ENCODE data around the gene RAD17.
"Not testable (repeated sequence)": the region's sequence is repeated elsewhere in the genome, so short reads cannot be mapped to it uniquely, and the experiment has no call there.

The RAD17 gene, protein sequence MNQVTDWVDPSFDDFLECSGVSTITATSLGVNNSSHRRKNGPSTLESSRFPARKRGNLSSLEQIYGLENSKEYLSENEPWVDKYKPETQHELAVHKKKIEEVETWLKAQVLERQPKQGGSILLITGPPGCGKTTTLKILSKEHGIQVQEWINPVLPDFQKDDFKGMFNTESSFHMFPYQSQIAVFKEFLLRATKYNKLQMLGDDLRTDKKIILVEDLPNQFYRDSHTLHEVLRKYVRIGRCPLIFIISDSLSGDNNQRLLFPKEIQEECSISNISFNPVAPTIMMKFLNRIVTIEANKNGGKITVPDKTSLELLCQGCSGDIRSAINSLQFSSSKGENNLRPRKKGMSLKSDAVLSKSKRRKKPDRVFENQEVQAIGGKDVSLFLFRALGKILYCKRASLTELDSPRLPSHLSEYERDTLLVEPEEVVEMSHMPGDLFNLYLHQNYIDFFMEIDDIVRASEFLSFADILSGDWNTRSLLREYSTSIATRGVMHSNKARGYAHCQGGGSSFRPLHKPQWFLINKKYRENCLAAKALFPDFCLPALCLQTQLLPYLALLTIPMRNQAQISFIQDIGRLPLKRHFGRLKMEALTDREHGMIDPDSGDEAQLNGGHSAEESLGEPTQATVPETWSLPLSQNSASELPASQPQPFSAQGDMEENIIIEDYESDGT

DNA sequence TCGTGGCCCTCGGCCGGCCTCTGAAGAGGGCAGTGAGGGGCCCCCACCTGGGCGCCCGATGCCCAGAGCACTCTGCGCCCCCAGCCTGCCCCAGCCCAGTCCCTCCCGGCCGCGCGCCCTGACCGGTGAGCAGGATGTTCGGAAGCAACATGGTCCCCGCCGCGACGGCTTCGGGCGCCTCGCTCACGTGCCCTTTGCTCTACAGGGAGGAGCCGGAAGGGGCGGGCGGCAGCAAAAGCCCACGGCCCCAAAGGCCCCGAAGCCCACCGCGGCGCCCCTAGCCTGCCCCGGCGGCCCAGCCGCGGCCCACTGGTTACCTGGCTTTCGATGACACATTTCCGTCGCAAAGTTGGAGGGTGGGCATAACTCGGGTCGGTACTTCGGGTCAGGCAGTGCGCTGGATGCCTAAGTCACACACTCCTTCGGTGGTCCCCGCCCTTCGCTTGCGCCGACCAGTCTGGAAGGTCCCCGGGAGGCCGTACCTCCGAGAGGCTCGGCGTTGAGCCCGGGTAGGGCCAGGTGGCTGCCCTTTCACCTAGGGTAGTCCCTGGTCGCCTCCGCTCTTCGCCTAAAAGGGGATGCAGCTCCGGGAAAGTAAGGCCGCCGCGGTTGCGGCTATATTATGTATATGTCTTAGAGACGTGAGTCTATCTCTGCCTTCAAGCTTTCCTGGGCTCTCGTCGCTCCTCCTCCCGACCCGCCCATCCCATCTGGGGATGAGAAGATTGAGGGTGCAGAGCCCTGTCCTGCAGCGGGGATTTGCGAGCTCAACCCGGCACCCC lies at the start of gene RAD17, which contains the start of the genes AK6 and TAF9:
RAD17 (plus strand) TSS at position 479 of the 782 bp plus-strand sequence. CDS start 2,391 bp downstream, outside the sequence.
AK6 (minus strand) TSS at position 181 of the 782 bp plus-strand sequence; CDS start at position 151, 30 bp downstream.
TAF9 (minus strand) TSS at position 181 of the 782 bp plus-strand sequence. CDS start 3,783 bp downstream, outside the sequence.
- DNase-seq = peak; percentile 93

DNA sequence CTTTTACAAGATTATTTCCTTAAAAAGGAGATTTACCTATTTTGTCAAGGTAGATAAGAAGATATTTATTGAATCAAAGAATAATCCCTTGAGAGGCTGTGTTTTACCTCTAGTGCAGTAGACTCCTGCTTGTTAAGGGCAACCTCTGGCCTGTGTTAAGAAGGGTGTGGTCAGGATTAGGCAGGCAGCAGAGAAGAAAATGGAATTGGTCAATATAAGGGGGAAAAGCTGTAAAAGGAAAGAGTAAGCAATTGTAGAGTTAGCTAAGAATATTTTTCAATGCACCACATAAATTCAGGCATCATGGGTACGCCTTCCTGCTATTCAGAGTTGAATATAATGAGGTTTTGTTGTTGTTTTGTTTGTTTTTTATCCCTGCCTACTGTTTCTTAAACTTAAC lies 43.3 kb upstream of the RAD17 start:
- DNase-seq = no peak

DNA sequence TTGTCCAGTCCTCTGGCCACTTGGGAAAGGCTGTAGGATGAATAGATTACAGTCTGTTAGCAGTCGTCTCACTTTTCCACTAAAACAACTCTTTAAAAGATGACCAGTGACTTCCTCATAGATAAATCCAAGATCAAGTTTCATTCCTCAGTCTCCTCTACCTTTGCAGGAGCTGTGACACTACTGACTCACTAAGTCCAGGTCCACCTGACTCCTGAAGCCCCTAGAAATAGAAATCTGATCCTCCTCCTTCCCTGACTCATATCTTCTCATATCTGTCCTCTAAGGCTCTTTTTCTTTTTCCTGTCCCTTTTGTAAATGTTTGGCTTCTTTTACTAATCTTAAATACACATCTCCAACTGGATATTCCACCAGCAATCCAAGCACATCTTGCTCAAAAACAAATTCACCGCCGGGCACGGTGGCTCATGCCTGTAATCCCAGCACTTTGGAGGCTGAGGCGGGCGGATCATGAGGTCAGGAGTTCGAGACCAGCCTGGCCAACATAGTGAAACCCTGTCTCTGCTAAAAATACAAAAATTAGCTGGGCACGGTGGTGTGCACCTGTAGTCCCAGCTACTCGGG lies 39.6 kb upstream of the RAD17 start:
- no peak for DNase-seq

DNA sequence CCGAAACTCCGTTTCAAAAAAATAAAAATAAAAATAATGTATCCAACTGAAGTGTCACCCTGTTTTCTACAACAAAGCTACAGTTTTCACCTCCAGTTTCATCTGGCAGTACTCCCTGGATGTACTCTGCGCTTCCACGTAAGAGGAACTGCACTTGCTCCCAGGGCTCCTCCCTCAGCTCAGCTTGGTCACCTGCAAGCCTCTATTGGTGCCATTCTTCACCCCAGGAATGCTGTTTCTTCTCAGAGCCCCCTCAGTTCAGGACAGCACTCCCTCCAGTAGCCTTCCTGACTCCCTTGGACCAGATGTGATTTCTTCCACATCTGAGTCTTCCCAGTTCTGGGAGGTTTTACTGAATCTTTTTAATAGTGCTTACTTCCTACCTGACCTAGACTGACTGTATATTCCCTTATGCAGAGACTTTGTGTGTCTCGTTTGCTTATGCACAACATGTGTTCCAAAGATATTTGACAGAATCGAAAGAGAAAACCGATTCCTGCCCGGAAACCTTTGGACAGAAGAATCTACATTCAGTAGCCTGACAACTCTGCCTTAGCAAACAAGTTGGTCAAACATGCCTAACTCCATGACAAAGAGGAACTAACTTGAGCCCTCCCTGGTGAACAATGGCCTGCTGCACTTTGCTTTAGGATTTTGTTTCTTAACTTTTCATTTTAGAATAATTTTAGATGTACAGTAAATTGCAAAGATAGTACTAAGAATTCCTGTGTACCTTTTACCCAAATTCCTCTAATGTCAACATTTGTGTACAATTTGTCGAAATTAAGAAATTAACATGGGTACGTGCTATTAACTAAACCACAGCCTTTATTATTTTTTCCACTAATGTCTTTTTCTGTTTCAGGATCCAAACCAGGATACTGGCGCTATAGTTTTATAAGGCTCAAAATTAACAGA lies 37.8 kb upstream of the RAD17 start:
- no peak for DNase-seq

DNA sequence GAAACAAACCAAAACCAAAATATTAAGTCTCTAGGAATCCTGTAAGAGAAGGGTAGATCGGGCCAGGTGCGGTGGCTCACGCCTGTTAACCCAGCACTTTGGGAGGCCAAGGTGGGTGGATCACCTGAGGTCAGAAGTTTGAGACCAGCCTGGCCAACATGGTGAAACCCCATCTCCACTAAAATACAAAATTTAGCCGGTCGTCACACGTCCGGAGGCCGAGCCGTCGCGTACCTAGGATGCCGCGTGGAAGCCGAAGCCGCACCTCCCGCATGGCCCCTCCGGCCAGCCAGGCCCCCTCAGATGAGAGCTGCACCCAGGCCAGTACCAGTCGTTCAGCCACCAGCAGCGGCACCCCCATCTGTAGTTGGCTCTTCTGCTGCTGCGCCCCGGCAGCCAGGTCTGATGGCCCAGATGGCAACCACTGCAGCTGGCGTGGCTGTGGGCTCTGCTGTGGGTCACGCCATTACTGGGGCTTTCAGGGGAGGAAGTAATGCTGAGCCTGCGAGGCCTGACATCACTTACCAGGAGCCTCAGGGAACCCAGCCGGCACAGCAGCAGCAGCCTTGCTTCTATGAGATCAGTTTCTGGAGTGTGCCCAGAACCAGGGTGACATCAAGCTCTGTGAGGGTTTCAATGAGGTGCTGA lies 35.8 kb upstream of the RAD17 start:
- not testable (repeated sequence) for DNase-seq

DNA sequence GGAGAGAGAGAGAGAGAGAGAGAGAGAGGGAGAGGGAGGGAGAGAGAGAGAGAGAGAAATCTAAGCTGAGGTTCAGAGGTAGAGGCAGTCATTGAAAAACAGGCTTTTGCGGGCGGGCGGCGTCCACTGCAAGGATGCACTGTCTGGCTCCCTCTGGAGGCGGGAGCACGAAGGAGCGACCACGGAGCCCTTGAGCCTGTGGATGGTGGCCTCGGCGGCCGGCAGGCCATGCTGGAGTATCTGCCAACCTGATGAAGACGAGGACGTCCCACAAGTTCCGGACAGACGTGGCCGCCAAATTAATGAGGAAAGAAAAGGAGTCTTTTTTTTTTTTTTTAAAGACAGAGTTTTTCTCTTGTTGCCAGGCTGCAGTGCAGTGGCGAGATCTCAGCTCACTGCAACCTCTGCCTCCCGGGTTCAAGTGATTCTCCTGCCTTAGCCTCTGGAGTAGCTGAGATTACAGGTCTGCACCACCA lies 34.8 kb upstream of the RAD17 start:
- DNase-seq = no peak

DNA sequence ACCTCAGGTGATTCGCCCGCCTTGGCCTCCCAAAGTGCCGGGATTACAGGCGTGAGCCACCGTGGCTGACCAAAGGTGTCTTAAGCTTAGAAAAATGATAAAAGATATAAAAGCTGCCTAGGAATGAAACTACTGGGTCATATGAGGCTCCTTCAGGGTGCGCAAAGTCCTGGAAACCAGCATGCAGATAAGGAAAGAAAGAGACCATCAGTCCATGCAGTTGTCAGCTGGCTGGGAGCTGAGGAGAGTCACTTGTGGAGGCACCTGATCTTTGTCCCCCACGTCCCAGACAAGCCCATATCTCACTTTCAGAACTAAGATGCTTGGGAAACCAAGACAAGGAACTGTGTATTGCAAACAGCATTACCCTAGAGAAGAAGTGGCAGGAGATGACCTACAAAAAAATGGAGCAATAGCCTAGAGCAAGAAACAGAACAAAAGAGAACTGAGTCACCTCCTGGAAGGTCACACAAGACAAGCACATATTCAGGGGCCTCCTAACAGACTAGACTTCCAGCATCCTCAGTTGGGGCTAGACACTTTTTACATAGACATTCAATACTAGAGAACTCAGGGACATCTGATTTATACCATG lies 34.2 kb upstream of the RAD17 start:
- DNase-seq = no peak

DNA sequence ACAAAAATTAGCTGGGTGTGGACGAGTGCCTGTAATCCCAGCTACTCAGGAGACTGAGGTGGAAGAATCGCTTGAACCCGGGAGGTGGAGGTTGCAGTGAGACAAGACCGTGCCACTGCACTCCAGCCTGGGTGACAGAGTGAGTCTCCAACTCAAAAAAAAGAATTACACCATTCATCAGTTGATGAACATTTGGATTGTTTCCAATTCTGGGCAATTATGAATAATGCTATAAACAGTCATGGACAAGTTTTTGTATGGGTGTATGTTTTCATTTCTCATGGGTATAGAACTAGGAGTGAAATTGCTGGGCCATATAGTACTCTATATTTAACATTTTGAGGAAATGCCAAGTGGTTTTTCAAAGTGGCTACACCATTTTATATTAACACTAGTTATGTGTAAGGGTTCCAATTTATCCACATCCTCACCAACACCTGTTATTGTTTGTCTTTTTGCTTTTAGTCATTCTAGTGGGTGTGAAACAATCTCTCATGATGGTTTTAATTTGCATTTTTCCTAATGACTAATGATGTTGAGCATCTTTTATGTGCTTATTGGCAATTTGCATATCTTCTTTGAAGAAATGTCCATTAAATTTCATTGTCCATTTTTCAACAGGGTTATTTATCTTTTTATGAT lies 28.0 kb upstream of the RAD17 start:
- DNase-seq = no peak

DNA sequence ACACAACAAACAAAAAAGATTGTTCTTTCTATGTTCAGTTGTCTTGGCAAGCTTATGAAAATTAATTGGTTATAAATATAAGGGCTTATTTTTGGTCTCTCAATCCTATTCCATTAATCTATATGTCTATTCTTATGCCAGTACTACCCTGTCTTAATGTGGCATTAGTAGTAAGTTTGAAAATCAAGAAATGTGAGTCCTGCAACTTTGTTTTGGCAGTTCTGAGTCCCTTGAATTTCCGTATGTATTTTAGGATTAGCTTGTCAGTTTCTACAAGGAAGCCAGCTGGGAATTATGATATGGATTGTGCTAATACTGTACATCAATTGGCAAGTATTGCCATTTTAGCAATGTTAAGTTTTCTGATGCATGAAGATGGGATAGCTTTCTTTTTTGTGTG lies 26.5 kb upstream of the RAD17 start:
- no peak for DNase-seq

DNA sequence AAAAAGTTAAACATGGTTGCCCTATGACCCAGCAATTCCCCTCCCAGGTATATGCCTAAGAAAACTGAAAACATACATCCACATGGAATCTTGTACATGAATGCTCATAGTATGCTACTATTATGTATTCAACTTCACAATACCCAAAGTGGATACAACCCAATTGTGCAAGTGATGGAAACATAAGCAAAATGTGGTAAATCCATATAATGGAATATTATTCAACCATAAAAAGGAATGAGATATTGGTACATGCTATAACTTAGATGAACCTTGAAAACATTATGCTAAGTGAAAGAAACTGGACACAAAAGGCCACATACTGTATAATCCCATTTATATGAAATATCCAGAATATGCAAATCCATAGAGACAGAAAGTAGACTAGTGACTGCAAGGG lies 19.0 kb upstream of the RAD17 start:
- no peak for DNase-seq

DNA sequence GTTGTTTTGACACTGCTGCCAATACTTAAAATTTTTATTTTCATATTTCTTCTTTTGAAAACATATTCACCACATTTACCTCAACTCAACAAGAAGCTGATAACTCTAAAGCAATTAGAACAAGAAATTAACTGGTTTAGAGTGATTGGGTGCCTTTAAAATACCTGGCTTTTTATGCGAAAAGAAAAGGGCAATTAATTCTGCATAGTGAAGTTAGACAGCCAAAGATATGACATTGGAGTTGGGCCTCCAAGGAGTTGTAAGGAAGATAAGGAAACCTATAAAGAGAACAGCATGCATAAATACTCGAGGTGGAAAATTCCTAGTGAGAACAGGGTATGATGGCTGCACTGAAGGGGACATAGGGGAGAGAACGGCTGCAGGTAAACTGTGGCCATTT lies 9.9 kb upstream of the RAD17 start:
- no peak for DNase-seq

DNA sequence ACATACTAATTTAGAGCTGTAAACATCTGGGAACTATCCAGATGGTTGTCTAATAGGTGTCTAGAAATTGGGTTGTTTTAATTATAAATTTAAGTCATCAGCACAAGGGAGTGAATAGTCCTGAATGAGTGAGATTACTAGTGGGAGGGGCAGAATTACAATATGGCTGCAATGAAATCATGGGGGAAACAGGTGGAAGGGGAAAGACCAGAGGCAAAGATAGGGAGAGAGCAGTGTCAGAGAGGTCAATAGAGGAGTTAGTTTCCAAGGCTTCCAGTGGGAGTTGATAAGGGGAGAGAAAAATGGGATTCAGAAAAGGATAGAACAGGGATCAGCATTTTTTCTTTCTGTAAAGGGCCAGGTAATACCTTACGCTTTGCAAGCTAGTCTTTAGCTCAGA lies 9.2 kb upstream of the RAD17 start:
- no peak for DNase-seq

DNA sequence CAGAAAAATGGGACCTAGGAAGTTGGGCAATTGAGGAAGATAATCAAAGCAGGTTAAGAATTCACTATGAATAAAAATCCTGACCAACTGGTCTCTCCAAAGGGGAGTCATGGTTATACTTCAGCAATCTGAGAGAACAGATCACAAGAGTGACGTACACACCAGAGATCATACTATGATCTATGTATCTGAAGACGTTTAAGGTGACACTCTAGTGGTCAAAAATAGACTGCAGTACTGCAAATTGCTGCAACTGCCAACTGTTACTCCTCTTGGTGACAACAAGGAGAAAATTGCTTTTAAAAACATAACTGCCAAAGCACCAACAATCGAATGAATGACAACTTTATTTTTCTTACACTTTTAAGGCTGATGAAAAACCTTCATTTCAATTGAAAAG lies 5.2 kb upstream of the RAD17 start:
- DNase-seq = no peak

DNA sequence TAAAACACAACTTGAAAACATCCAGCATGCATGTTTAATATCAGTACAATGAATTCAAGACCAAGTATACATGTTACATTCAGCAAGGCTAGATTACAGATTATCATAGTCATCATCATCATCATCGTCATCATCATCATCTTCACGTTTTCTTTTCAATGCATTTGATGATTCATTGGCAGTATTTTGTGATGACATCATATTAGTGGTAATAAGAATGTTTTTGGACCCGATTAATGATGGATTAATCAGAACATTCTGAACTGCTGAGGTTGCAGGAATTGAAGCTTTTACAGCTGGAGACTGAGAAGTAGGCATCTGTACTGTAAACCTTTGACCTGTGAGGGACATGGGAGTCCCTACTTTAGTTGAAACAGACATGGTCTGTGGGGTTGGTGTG lies 4.8 kb upstream of the RAD17 start:
- no peak for DNase-seq

DNA sequence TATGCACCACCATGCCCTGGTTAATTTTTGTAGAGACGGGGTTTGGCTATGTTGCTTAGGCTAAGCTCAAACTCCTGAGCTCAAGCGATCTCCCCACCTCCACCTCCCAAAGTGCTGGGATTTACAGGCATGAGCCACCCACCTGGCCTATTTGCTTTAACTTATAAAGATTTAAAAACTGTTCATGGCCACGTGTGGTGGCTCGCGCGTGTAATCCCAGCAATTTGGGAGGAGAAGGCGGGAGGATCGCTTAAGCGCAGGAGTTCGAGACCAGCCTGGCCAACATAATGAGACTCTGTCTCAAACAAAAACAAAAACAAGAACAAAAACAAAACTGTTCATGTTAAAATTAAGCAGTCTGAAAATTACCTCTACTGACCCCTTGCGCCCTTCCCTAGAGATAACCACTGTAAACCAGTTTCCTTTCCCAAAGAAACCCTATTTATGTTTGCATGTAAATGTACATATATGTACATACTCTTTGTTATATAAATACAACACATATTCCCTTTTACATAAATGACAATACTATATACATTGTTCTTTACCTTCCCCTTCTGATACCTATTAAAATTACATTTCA lies 1.8 kb upstream of the RAD17 start:
- no peak for DNase-seq

DNA sequence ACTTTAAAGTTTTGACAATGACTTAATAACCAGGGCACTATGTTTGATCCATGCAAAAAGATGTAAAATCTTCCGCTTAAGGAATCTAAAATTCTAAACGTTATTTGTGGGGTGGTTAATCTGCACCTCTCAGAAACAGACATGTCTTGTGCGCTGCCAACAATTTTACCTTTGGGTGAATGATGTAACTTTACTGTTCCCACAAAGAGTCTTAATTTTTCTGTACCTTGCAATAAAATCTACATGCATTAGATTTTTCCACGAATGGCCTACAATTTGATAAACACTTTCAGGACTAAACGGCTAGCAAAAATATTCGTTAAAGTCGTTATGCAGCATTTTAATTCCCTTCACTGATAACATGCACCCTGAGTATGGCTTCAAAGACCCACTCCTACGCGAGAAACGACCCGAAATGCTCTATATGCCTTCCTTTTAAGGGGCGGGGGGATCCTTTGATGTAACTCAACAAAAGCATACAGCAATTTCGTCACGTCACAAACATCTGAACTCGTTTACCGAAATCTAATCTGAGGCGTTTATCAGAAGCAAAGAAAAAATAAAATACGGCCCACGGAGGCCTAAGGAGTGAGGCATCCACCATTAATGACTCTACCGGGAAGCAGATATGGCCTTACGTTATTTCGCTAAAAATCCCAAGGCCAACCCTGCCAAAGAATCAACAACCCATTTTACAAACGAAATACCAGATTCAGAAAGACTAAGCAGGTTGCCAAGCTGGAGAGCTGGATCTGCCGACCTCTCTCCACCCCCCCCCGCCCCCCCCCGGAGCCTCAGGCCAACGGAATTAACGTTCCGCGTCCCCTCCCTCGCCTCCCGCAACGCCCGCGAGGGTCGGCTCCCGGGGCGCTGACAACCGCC lies 919 bp upstream of the RAD17 start:
- no peak for DNase-seq

DNA sequence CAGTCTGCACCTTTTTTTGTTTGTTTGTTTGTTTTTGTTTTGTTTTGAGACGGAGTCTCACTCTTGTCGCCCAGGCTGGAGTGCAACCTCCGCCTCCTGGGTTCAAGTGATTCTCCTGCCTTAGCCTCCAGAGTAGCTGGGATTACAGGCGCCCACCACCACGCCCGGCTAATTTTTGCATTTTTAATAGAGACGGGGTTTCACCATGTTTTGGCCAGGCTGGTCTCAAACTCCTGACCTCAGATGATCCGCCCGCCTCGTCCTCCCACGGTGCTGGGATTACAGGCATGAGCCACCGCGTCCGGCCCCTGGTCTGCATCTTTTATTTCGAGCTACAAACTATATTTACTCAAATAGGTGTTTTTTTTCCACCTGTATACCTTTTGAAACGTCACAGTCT lies 717 bp downstream of the RAD17 start:
- DNase-seq = not testable (repeated sequence)

DNA sequence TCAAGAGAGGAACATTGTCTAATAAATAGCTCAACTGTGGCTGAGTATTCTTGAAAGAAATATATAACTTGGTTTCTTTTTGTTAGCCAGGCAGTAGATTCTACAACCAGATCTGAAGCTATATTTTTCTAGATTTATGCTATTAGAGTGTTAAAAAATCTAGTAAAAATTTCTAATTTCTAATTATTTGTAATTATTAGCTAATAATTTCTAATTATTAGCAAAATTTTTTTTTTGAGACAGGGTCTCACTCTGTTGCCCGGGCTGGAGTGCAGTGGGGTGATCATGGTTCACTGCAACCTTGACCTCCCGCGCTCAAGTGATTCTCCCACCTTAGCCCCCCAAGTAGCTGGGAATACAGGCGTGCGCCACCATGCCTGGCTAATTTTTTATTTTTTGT lies 2.8 kb downstream of the RAD17 start:
- no peak for DNase-seq
